Fibroblast of skin of right biceps (primary cell): Measurements from ENCODE around the gene NT5DC4.
"Not testable (repeated sequence)": the region's sequence is repeated elsewhere in the genome, so short reads cannot be mapped to it uniquely, and the experiment has no call there.

ENCODE experiments used
- DNase-seq: peaks from one replicate; pipeline ENCODE4 v3.0.0-alpha.2; 2013

The NT5DC4 gene

GRCh38 chr2:112701052-112701451 is 19.8 kb upstream of the NT5DC4 start:
- no peak for DNase-seq

- DNase-seq: no peak
Measured at GRCh38 chr2:112703684-112704083, 17.1 kb upstream of the NT5DC4 start.

GRCh38 chr2:112705575-112705974 is 15.2 kb upstream of the NT5DC4 start:
- DNase-seq: no peak

GRCh38 chr2:112706170-112706664 is 14.6 kb upstream of the NT5DC4 start:
- peak; percentile 63 for DNase-seq

GRCh38 chr2:112706947-112707346 is 13.9 kb upstream of the NT5DC4 start:
- not testable (repeated sequence) for DNase-seq

GRCh38 chr2:112708968-112709367 is 11.9 kb upstream of the NT5DC4 start:
- no peak for DNase-seq

GRCh38 chr2:112709703-112710102 is 11.1 kb upstream of the NT5DC4 start:
- DNase-seq: no peak

GRCh38 chr2:112710956-112711750 is 9.7 kb upstream of the NT5DC4 start:
- DNase-seq: no peak

- DNase-seq: no peak
Measured at GRCh38 chr2:112712465-112712864, 8.4 kb upstream of the NT5DC4 start.

- peak; percentile 49 for DNase-seq
Measured at GRCh38 chr2:112712903-112713584, 7.8 kb upstream of the NT5DC4 start.

- no peak for DNase-seq
Measured at GRCh38 chr2:112713585-112713925, 7.3 kb upstream of the NT5DC4 start.

GRCh38 chr2:112713926-112714325 is 6.9 kb upstream of the NT5DC4 start:
- no peak for DNase-seq

GRCh38 chr2:112714331-112714730 is 6.5 kb upstream of the NT5DC4 start:
- no peak for DNase-seq

- DNase-seq: peak; percentile 55
Measured at GRCh38 chr2:112714836-112715631, 5.8 kb upstream of the NT5DC4 start.

- not testable (repeated sequence) for DNase-seq
Measured at GRCh38 chr2:112716094-112716493, 4.7 kb upstream of the NT5DC4 start.

GRCh38 chr2:112716826-112717352 is 3.9 kb upstream of the NT5DC4 start:
- DNase-seq: not testable (repeated sequence)

- DNase-seq: no peak
Measured at GRCh38 chr2:112718863-112719370, 1.9 kb upstream of the NT5DC4 start.

- DNase-seq: no peak
Measured at GRCh38 chr2:112721819-112722522, 1.2 kb downstream of the NT5DC4 start.

- DNase-seq: no peak
Measured at GRCh38 chr2:112722816-112723546, 2.2 kb downstream of the NT5DC4 start.

GRCh38 chr2:112723547-112723940 is 2.7 kb downstream of the NT5DC4 start:
- no peak for DNase-seq

- DNase-seq: no peak
Measured at GRCh38 chr2:112723995-112724394, 3.2 kb downstream of the NT5DC4 start.
